GM18517 (cell line): ENCODE results near the gene P3H2.
"Not testable (repeated sequence)": the region's sequence is repeated elsewhere in the genome, so short reads cannot be mapped to it uniquely, and the experiment has no call there.

Experiments used
- ATAC-seq: cut with Tn5 transposase; IDR thresholded peaks from one replicate; pipeline ENCODE4 v1.9.1; 2021; ENCODE audit warnings: mild to moderate bottlenecking, moderate library complexity; ENCODE audit not compliant: unreplicated experiment

P3H2 gene, protein sequence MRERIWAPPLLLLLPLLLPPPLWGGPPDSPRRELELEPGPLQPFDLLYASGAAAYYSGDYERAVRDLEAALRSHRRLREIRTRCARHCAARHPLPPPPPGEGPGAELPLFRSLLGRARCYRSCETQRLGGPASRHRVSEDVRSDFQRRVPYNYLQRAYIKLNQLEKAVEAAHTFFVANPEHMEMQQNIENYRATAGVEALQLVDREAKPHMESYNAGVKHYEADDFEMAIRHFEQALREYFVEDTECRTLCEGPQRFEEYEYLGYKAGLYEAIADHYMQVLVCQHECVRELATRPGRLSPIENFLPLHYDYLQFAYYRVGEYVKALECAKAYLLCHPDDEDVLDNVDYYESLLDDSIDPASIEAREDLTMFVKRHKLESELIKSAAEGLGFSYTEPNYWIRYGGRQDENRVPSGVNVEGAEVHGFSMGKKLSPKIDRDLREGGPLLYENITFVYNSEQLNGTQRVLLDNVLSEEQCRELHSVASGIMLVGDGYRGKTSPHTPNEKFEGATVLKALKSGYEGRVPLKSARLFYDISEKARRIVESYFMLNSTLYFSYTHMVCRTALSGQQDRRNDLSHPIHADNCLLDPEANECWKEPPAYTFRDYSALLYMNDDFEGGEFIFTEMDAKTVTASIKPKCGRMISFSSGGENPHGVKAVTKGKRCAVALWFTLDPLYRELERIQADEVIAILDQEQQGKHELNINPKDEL

DNA sequence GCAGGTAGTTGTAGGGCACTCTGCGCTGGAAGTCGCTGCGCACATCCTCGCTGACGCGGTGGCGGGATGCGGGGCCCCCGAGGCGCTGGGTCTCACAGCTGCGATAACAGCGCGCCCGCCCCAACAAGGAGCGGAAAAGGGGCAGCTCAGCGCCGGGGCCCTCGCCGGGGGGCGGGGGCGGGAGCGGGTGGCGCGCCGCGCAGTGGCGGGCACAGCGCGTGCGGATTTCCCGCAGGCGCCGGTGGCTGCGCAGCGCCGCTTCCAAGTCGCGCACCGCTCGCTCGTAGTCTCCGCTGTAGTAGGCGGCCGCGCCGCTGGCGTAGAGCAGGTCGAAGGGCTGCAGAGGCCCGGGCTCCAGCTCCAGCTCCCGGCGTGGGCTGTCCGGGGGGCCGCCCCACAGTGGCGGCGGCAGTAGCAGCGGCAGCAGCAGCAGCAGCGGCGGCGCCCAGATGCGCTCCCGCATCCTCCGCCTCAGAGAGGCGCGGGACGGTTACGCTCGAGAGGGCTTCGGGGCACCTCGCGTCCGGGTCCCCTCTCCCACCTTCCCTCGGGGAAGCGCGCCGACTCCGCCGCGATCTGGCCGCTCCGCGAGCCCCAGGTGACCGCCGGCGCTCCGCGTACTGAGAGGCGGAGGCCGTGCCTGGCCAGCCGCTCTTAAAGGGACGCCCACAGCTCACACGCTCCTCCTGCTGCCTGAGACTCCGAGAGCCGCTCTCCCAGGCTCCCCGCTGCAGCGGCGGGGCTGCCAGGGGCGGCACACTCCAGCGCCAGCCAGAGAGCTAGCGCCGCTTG, at the start of gene P3H2:
Gene P3H2 (minus strand): TSS at position 629 of the 792 bp plus-strand sequence. CDS start 166 bp downstream, at position 463.
- peak; percentile 51 for ATAC-seq

DNA sequence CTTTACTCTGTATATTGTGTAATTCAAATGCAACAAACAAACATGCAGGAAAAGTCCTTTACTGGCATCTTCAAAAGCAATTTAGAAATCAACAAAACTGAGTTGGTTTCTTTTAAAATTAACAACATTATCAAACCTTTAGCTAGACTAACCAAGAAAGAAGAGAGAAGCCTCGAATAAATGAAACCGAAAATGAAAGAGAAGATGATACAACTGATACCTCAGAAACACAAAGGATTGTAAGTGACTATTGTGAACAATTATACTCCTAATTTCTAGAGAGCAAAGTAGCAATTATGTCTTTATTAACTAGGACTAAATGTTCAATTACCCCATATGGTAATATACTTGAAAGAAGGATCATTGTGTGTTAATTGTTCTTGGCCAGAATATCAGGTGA, 49.2 kb upstream of the P3H2 start:
- peak; percentile 90 for ATAC-seq

DNA sequence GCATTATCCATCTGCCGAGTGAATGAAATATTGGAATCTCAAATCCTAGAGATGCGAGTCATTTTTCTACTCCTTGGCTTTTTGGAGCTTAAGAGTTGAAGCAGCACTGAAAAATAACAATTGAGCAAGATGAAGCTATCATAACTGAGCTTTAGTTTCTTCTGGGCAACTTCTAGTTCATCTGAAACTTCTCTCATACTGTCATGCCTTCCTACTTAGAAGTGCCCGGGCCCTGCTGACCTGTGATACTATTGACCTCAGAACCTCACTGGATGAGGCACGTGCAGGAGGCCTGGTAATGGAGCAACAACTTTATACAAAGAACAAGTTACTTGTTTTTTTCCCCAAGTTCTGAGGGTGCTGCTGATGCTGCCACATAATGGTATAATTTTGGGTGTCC, 48.5 kb upstream of the P3H2 start:
- peak; percentile 25 for ATAC-seq

DNA sequence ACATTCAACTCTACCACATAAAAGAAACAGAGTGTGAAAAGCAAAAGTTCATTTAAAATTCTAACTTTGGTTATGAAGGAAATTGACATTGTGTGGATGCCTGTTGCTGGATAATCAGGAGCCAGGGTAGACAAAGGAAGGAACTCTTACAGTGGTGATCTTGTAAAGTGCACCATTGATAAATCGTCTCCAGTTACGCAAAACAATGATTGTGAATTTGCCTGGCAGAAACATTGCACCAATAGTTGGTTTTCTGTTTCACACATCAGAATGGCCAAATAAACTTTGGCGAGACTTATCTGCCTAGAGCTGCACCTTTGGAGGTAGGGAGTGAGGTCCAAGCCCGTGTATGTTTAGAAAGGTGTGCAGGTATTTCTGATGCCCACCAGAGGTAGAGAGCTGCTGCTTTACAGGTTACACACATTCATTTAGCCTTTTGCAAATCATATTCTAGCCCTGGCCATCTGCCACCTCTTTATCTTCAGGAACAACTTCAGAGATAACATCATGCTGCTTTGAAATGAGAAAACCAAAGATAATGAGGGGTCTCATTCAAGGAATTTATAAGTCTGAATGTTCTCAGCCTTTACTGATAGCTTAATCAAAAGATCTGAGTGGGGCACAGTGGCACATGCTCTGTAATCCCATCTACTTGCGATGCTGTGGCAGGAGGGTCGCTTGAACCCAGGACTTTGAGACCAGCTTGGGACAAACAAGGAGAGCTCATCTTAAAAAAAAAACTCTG, 47.4 kb upstream of the P3H2 start:
- ATAC-seq: no peak

DNA sequence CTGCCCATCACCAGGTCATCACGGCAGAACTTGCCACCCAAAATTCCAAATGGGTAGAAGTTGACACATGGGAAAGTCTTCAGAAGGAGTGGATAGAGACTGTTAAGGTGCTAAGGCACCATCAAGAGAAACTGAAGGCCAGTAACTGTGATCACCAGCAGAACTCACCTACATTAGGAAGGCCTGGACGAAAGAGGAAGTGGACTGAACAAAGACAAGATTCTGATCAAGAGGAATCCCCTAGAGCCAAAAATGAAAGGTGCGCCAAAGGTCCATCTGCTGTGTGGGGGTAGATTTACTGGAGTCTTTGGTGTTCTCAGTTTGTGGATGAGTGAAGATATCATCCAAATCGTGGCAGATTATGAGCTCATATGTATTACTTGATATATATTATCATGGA, 46.3 kb upstream of the P3H2 start:
- no peak for ATAC-seq

DNA sequence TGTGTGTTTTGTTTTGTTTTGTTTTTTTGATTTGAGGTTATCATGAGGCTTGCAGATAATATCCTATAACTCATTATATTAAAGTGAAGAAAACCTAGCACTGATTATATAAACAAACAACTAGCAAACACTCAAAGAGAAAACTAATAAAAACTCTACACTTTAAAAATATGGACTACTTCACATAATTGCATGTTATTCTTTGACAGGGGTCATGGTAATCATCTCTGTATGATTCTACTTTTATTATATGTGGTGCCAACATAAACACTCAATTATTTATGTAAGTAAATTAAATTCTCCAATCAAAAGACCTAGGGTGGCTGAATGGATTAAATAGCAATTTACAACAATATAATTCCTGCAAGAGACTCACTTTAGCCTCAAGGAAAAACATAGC, 44.6 kb upstream of the P3H2 start:
- ATAC-seq: no peak

DNA sequence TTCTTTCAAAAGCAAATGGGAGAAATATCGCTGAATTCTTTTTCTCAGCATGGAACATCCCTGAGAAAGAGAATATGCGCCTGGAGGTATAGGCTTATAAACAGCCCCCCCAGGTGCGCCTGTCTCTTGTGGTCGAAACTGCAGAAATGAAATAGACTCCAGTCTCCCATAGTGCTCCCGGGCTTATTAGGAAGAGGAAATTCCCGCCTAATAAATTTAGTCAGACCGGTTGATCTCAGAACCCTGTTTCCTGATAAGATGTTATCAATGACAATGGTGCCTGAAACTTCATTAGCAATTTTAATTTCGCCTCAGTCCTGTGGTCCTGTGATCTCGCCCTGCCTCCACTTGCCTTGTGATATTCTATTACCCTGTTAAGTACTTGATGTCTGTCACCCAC, 41.3 kb upstream of the P3H2 start:
- ATAC-seq: not testable (repeated sequence)

DNA sequence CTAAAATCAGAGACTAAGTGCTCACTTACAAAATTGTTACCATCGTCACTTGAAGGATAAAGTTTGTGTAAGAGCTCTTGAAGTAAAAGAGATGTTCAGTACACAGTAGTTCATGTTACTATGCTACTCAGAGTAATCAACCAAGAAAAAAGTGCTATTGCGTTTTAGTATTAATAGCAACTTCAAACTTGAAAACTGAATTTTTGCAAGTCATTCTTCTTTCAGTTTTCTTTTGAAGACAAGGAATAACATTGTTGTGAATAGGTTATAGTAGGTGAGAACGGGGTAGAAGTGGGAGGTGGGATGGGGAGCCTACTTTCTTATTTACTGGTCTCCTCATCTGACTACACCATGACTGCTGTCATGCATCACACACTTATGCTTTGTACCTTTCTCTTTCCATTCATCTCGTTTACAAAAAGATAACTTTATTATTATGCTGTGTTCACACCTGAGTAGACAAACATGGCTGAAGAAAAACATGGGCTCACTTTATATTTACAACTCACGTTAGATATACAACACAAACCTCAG, 39.3 kb upstream of the P3H2 start:
- no peak for ATAC-seq

DNA sequence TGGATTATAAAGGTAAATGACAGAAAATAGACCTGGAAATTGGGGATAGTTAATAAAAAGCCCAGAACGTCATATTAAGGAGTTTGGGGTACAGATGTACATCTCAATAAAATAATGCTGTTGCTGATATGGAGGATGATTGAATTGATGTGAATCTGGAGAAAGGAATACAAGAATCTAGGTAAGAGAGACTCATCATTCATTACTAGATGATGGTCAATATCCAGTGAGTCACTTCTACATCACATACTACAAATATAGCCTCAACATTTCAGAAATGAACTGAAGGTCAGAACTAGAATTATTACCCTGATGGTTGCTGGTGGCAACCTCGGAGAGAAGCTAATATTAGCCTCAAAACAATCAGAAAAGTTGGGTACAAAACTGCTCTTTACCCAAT, 37.6 kb upstream of the P3H2 start:
- ATAC-seq: no peak

DNA sequence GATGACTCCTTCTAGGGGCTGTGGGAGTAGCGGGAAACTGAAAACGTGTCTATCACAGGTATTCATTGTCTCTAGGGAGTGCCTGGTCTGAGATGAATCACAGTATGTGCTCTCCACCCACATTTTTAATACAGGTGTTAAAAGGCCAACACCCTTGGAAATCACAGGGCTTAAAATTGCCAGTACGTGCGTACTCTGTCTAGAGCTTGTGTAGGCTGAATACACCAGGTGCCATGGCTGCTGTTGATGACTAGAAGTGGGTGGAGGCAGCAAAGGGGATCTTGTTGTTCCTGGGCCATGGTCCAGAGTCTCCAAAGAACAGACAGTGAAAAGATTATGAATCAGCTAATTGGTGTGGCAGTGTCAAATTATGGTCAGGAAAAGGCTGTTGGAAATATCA, 35.1 kb upstream of the P3H2 start:
- no peak for ATAC-seq

DNA sequence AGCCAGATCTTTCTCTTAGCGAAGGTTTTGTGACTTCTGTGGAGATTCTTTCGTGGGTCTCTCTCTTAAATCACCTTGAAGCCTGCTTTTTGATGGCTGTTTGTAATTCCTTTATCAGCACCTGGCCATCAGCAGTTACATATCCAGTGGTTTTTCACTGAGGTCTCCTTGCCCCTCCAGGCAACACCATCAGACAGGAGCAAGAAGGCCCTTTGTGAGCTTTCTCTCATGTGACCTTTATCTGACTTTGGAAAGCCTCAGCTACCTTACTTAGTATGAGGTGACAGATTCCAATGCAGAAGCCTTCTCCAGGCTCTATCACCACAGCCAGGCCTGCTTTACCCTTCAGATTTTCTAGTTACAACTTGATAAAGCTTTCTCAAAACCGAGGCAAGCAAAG, 30.0 kb upstream of the P3H2 start:
- no peak for ATAC-seq

DNA sequence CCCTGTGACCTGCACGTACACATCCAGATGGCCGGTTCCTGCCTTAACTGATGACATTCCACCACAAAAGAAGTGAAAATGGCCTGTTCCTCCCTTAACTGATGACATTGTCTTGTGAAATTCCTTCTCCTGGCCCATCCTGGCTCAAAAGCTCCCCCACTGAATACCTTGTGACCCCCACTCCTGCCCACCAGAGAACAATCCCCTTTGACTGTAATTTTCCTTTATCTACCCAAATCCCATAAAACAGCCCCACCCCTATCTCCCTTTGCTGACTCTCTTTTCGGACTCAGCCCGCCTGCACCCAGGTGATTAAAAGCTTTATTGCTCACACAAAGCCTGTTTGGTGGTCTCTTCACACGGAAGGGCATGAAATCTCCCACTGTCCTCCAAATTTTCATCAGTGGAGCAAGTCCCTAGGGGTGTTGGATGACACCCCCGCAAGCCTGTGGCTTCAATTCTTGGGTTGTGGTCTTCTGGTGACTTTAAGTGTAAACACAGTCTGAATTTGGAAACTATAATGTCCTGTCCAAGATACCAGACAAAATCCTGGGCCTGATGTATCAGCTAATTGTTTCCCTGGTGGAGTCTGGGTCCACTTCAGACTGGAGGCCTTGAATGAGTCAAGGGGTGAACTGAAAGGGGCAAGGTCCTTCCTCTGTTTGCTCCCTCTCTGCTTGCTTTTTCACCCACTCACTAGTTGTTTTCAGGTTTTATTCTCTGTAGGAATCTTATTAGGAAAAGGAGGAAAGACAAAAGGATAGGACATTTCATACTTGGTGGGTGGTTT, 29.3 kb upstream of the P3H2 start:
- not testable (repeated sequence) for ATAC-seq

DNA sequence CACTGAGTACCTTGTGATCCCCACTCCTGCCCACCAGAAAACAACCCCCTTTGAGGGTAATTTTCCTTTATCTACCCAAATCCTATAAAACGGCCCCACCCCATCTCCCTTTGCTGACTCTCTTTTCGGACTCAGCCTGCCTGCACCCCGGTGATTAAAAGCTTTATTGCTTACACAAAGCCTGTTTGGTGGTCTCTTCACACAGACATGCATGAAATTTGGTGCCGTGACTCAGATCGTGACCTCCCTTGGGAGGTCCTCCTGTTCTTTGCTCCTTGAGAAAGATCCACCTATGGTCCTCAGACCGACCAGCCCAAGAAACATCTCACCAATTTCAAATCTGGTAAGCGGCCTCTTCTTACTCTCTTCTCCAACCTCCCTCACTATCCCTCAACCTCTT, 24.1 kb upstream of the P3H2 start:
- ATAC-seq: not testable (repeated sequence)

DNA sequence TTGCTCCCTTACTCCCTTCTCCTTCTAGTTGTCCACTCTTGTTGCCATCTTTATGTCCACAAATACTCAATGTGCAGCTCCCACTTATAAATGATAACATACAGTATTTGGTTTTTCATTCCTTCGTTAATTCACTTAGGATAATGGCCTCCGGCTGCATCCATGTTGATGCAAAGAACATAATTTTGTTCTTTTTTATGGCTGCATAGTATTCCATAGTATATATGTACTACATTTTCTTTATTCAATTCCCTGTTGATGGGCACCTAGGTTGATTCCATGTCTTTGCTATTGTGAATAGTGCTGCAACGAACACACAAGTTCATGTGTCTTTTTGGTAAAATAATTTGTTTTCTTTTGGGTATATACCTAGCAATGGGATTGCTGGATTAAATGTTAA, 21.3 kb upstream of the P3H2 start:
- ATAC-seq: no peak

DNA sequence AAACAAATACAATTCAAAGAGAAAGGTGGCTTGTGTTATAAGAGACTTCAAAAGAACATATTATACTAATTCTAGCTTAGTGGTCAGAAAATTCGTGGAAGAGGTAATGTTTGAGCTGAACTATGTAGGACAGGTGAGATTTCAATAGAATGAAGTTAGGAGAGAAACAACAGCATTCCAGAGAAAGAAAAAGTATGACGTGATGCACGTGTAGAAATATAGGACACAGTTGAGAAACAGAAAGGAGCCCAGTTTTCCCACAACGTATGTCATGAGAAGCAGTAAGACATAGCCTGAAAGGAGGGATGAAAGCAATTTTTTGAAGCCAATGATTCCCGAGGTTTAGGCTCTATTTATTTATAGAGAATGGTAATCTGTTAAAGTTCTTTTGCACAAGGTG, 18.7 kb upstream of the P3H2 start:
- no peak for ATAC-seq

DNA sequence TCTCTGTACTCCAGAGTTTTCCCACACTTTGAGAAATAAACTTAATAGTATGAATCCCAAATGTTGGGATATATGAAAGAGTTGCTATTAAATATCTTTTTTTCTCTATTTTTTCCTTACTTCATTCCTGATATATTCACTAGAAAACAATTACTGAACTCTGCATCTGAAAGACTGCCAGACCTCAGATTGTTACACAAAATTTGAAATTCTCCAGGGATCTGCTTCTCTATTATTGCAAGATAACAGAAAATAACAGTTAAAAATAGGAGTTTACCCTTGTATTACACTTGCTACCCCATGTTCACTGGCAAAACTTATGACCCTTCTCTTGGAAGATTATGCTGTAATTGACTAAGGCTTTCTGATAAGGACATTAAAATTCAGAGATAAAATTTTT, 11.7 kb upstream of the P3H2 start:
- no peak for ATAC-seq

DNA sequence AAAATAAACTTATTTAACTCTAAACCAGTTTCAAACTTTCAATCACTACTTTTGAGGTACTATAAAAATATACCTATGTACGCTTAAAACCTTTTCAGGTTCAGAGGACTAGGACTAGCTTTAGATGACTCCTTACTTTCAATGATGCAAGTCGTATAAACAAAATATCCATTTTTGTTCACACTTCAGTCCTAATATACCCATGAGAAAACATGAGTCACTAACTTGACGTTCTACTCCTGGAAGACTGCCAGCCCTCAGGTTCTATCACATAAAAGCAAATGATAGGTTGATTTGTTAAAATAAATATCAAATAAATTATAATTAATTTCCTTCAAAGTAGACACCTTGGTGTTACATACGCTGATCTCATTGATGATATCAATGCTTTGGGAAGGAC, 10.6 kb upstream of the P3H2 start:
- ATAC-seq: no peak

DNA sequence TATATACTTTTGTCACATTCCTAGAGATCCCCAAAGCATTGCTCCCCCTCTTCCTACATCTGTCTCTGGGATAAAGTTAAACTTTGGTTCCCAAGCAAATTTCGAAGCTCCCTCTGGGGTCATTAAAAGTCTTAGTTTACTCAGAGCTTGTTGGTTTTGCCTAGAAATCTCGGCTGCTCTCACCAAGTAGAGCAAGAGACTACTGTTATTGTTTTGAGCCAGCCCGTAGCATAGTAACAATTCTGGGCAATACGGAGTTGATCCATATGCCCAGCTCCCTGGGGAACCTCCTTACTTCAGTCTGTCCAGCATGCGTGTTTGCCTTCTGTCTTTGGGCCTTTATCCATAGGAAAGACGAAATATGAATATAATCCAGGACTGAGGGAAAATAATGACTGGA, 10.0 kb upstream of the P3H2 start:
- ATAC-seq: no peak

DNA sequence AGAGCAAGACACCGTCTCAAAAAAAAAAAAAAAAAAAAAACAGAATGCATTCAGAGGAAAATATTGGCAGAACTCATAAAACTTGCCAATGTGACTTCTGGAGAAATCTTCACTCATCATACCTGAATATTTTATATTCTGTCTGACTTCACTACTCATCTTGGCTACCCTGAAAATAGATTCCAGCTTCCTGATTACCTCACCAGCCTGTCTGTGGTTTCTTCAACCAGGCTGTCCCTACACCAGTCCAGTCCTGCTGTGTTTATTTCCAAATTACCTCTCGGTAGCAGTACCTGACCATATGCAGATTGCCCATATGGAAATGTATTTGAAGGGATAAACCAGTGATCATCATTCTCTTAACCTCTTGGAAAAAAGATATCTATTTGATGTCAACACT, 9.3 kb upstream of the P3H2 start:
- ATAC-seq: no peak

DNA sequence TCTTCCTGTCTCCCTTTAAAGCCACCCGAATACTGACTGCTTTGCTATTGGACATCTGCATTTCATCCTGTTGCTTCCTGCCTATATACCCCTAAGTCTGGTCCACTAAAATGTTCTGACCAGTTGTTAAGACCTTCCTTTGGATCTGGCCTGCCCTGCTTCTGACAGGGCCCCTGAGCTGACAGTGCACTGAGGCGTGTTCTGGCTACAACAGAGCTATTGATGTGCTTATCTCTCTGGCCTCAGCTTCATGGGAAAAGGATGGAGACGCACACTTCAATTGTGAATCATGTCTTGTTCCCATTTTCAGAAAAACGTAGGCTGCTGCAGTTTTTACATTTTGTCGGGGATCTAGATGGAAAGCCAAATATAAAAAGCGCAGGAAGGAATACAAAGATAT, 7.1 kb upstream of the P3H2 start:
- ATAC-seq: no peak
